HG03575 (cell line): ENCODE measurements around the gene ZDHHC11B.
"Not testable (repeated sequence)": the region's sequence is repeated elsewhere in the genome, so short reads cannot be mapped to it uniquely, and the experiment has no call there.

Source experiments
- ATAC-seq: cut with Tn5 transposase; IDR thresholded peaks from one replicate; pipeline ENCODE4 v1.9.1; 2021; ENCODE audit not compliant: unreplicated experiment, insufficient number of reproducible peaks, low FRiP score; ENCODE audit errors: extremely low read depth

The ZDHHC11B gene

GRCh38 chr5:757931-758697 lies 26.4 kb downstream of the ZDHHC11B start:
- ATAC-seq, result no peak

GRCh38 chr5:757346-757930 lies 27.1 kb downstream of the ZDHHC11B start:
- ATAC-seq, result no peak

- ATAC-seq, result no peak
Observed at GRCh38 chr5:756865-757345, 27.6 kb downstream of the ZDHHC11B start.

- no peak for ATAC-seq
Observed at GRCh38 chr5:756171-756570, 28.4 kb downstream of the ZDHHC11B start.

- ATAC-seq, result not testable (repeated sequence)
Observed at GRCh38 chr5:754143-754632, 30.3 kb downstream of the ZDHHC11B start.

GRCh38 chr5:753567-754142 lies 30.9 kb downstream of the ZDHHC11B start:
- ATAC-seq, result not testable (repeated sequence)

- ATAC-seq, result not testable (repeated sequence)
Observed at GRCh38 chr5:752532-753115, 31.9 kb downstream of the ZDHHC11B start.

GRCh38 chr5:751992-752391 lies 32.5 kb downstream of the ZDHHC11B start:
- ATAC-seq, result not testable (repeated sequence)

GRCh38 chr5:751496-751895 lies 33.0 kb downstream of the ZDHHC11B start:
- no peak for ATAC-seq

- ATAC-seq, result not testable (repeated sequence)
Observed at GRCh38 chr5:750226-750625, 34.3 kb downstream of the ZDHHC11B start.

- ATAC-seq, result no peak
Observed at GRCh38 chr5:749101-749670, 35.3 kb downstream of the ZDHHC11B start.

- not testable (repeated sequence) for ATAC-seq
Observed at GRCh38 chr5:748011-748980, 36.2 kb downstream of the ZDHHC11B start.

GRCh38 chr5:747303-747844 lies 37.2 kb downstream of the ZDHHC11B start:
- ATAC-seq, result not testable (repeated sequence)

GRCh38 chr5:746258-746761 lies 38.2 kb downstream of the ZDHHC11B start:
- no peak for ATAC-seq

GRCh38 chr5:745272-746142 lies 39.0 kb downstream of the ZDHHC11B start:
- ATAC-seq, result not testable (repeated sequence)

- ATAC-seq, result not testable (repeated sequence)
Observed at GRCh38 chr5:743696-744404, 40.7 kb downstream of the ZDHHC11B start.
